Gastroesophageal sphincter (tissue), 3 donors: ENCODE measurements around the gene ADAMTS12.

Source experiments
- CTCF ChIP-seq, 4 experiments: fragments of 200-600 bp in 2 of 4; fragments of 450-650 bp in 2 of 4; sonication (generic) in 1 of 4; IDR thresholded peaks; one replicate each; pipeline ENCODE4 v1.5.1; 2017 to 2019; ENCODE audit warnings: antibody characterized with exemption in 4 of 4, mild to moderate bottlenecking in 2 of 4, moderate library complexity in 2 of 4
- POLR2A ChIP-seq, 2 donors: fragments of 450-650 bp; IDR thresholded peaks; one replicate each; pipeline ENCODE4 v1.6.1; 2017; ENCODE audit warnings: antibody characterized with exemption in 2 of 2, mild to moderate bottlenecking in 2 of 2, moderate library complexity in 1 of 2

- TF ChIP-seq CTCF (IDR thresholded peaks at IDR 0.05) (no peak), POLR2A (IDR thresholded peaks at IDR 0.05) (no peak)
Observed at GRCh38 chr5:33711094-33711679, 180.6 kb downstream of the ADAMTS12 start.
